ENCODE results near the gene CMC4.

- no peak for TF ChIP-seq EP300 (IDR thresholded peaks at IDR 0.05)
- TF ChIP-seq, protein P1, sequence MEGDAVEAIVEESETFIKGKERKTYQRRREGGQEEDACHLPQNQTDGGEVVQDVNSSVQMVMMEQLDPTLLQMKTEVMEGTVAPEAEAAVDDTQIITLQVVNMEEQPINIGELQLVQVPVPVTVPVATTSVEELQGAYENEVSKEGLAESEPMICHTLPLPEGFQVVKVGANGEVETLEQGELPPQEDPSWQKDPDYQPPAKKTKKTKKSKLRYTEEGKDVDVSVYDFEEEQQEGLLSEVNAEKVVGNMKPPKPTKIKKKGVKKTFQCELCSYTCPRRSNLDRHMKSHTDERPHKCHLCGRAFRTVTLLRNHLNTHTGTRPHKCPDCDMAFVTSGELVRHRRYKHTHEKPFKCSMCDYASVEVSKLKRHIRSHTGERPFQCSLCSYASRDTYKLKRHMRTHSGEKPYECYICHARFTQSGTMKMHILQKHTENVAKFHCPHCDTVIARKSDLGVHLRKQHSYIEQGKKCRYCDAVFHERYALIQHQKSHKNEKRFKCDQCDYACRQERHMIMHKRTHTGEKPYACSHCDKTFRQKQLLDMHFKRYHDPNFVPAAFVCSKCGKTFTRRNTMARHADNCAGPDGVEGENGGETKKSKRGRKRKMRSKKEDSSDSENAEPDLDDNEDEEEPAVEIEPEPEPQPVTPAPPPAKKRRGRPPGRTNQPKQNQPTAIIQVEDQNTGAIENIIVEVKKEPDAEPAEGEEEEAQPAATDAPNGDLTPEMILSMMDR (IDR thresholded peaks at IDR 0.05): no peak
- no peak for TF ChIP-seq POLR2A (IDR thresholded peaks at IDR 0.05)
Observed at GRCh38 chrX:155026420-155026726, 44.6 kb downstream of the CMC4 start.

All from suprapubic skin (tissue), 3 donors.